Posterior cingulate gyrus (tissue), 11 donors: ENCODE data around the gene FBXO36.
"Not testable (repeated sequence)": the region's sequence is repeated elsewhere in the genome, so short reads cannot be mapped to it uniquely, and the experiment has no call there.

Experiments used
- DNase-seq, 10 donors: peaks; one replicate each; pipeline versions ENCODE4 v3.0.0 to v3.0.0-alpha.2; 2020 to 2021; ENCODE audit warnings: mixed read lengths in 3 of 10
- intact Hi-C: fragments of 100-400 bp; cut with DNase I; formaldehyde crosslinking; loops from one replicate; pipeline ENCODE4 v1.15.1; 2023

FBXO36 gene

GRCh38 chr2:229955663-229956062, 33.4 kb downstream of the FBXO36 start:
- DNase-seq: no peak
- intact Hi-C loops: no loop called here

GRCh38 chr2:229956491-229956890, 34.2 kb downstream of the FBXO36 start:
- DNase-seq: no peak
- intact Hi-C loops: no loop called here

- DNase-seq, intact Hi-C loops: not testable (repeated sequence)
Measured at GRCh38 chr2:229963596-229963995, 41.3 kb downstream of the FBXO36 start.

- intact Hi-C loops: no loop called here
- DNase-seq: no peak
Measured at GRCh38 chr2:229969921-229970320, 47.6 kb downstream of the FBXO36 start.

GRCh38 chr2:229970406-229970805, 48.1 kb downstream of the FBXO36 start:
- intact Hi-C loops: no loop called here

GRCh38 chr2:229971298-229971790, 49.0 kb downstream of the FBXO36 start:
- intact Hi-C loops: no loop called here
- no peak for DNase-seq

More at GRCh38 chr2:229970406-229970805, 48.1 kb downstream of the FBXO36 start:
- no peak for DNase-seq

- intact Hi-C loops: no loop called here
- no peak for DNase-seq
Measured at GRCh38 chr2:229974266-229974665, 52.0 kb downstream of the FBXO36 start.

- intact Hi-C loops: no loop called here
- DNase-seq: peak in 9 of 10 donors; percentile 20 to 94 (median 58)
Measured at GRCh38 chr2:229980431-229981184, 58.3 kb downstream of the FBXO36 start.

GRCh38 chr2:229993236-229993635, 70.9 kb downstream of the FBXO36 start:
- intact Hi-C loops: no loop called here
- no peak for DNase-seq

GRCh38 chr2:229996320-229996719, 74.0 kb downstream of the FBXO36 start:
- intact Hi-C loops: no loop called here
- no peak for DNase-seq

GRCh38 chr2:229997565-229997964, 75.3 kb downstream of the FBXO36 start:
- intact Hi-C loops: no loop called here
- DNase-seq: no peak

- intact Hi-C loops: no loop called here
- no peak for DNase-seq
Measured at GRCh38 chr2:230000118-230000841, 78.0 kb downstream of the FBXO36 start.

- DNase-seq: peak; percentile 52 to 95 (median 81)
- intact Hi-C loops: loop anchor here (1.0 kb wide), 2 partner anchors 152 to 603 kb away; no protein-coding TSS in a partner anchor
Measured at GRCh38 chr2:230007931-230008707, 85.8 kb downstream of the FBXO36 start.

- intact Hi-C loops: loop anchor here (1.0 kb wide), 2 partner anchors 152 to 603 kb away; no protein-coding TSS in a partner anchor
- no peak for DNase-seq
Measured at GRCh38 chr2:230008708-230009066, 86.4 kb downstream of the FBXO36 start.

GRCh38 chr2:230010501-230010900, 88.2 kb downstream of the FBXO36 start:
- intact Hi-C loops: no loop called here

GRCh38 chr2:230011617-230012016, 89.3 kb downstream of the FBXO36 start:
- intact Hi-C loops: no loop called here
- no peak for DNase-seq

More at GRCh38 chr2:230010501-230010900, 88.2 kb downstream of the FBXO36 start:
- DNase-seq: no peak

- intact Hi-C loops: no loop called here
- no peak for DNase-seq
Measured at GRCh38 chr2:230012267-230012884, 90.1 kb downstream of the FBXO36 start.

- intact Hi-C loops: no loop called here
- DNase-seq: no peak
Measured at GRCh38 chr2:230016844-230017243, 94.5 kb downstream of the FBXO36 start.

- intact Hi-C loops: no loop called here
Measured at GRCh38 chr2:230018153-230018552, 95.8 kb downstream of the FBXO36 start.

GRCh38 chr2:230019742-230020141, 97.4 kb downstream of the FBXO36 start:
- DNase-seq: no peak
- intact Hi-C loops: no loop called here

More at GRCh38 chr2:230018153-230018552, 95.8 kb downstream of the FBXO36 start:
- DNase-seq: no peak
